ENCODE results near the gene KIAA1191.
"Not testable (repeated sequence)": the region's sequence is repeated elsewhere in the genome, so short reads cannot be mapped to it uniquely, and the experiment has no call there.

The KIAA1191 gene, protein sequence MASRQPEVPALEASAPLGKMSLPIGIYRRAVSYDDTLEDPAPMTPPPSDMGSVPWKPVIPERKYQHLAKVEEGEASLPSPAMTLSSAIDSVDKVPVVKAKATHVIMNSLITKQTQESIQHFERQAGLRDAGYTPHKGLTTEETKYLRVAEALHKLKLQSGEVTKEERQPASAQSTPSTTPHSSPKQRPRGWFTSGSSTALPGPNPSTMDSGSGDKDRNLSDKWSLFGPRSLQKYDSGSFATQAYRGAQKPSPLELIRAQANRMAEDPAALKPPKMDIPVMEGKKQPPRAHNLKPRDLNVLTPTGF

DNA sequence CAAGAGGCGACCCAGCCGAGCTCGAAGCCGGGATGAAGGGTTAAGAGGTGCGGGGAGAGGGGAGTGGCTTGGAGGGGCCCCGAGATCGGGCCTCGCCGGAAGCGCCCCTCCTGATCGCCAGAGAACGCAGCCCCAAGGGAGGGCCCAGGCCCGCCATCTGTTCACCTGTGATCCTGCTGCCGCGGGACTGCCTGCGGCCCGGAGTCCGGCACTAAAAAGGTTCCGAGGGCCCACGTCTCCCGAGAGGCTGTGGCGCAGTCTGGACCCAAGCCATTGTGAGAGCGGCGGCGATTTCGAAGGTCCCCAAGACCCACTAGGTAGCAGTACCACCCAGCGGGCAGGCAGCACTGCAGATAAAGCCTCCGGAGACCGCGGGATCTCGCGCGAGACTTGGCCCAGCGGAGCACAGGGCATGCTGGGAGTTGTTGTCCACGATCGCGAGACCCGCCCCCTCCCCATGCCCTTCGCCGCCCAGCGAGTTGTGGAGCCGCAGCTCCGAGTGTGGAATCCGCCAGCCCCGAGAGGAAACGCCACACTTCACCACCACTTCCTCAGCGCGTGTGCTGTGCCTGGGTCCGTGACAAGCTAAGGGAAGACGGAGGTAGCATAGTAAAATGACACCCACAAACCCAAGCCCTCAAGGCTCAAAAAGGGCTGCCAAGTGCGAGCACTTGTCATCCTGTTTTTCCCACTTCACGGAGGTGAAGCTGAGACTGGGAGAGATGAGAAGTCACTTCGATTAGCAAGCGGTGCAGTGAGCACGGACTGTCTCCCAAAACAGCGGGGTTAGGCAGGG, at the start of gene KIAA1191:
TSS of gene KIAA1191 (minus strand) at position 328 of the 796 bp plus-strand sequence. CDS start 2,256 bp downstream, outside the sequence.
- peak; percentile 91 to 94 for ATAC-seq

DNA sequence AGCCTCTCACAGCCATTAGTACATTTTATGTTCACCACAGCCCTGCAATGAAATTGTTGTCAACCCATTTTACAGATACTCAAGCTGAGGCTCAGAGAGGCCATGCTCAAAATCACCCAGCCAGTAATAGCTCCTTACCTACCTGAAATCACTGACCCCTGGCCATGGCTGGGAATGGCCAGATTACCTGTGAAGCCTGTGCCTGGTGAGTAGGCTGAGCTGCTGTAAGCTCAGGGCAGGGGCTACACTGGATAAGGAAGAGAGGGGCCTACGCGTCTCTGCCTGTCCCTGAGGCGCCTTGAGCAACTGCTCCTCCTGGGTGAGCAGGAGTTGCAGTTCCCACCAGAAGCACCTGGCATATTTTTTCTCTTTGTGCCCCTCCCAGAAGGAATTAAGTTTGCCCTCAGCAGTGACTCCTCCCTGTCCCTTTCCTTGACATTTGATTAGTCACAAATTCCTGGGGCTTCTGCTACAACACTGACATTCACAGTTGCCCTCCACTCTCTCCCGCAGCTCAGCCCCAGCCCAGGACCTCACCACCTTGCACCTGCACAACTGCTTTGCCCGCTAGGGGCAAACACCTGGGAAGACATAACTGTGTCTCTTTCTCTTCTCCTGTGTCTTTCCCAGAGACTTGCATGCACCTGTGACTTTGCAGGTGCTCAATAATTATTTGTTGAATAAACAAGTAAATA, 49.1 kb upstream of the KIAA1191 start:
- no peak for ATAC-seq

DNA sequence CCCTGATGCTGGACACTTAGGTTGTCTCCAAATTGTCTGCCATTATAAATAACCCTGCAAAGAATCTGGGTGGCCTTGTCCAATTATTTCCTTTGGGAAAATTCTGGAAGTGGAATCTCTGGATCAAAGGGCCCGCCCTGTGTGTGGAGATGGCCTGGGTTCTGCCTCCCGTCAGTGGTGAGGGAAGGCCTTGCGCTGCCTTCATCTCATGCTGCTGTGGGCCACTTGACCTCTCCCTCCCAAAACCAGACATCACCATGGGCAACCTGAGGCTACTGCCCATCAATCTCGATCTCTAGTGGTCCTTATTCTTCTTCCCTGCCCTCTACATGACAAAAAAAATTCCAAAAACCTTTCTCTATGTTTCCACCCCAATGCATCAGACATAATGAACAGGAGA, 48.2 kb upstream of the KIAA1191 start:
- no peak for ATAC-seq

DNA sequence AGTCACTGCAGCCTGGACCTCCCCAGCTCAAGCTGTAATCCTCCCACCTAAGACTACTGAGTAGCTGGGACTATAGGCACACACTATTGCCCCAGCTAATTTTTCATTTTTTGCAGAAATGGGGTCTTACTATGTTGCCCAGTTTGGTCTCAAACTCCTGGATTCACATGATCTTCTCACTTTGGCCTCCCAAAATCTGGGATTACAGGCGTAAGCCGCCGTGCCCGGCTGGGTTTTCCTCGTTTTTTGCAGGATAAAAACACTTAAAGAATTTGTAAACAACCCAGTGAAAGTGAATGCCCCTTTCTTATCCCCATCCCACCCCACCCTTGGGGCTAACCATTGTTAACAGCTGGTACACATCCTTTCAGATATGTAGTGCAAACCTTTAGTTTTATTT, 47.0 kb upstream of the KIAA1191 start:
- ATAC-seq, result no peak

DNA sequence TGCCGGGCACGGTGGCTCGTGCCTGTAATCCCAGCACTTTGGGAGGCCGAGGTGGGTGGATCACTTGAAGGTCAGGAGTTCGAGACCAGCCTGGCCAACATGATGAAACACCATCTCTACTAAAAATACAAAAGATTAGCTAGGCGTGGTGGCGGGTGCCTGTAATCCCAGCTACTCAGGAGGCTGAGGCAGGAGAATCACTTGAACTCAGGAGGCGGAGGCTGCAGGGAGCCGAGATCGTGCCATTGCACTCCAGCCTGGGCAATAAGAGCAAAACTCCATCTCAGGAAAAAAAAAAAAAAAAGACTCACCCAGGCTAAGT, 46.6 kb upstream of the KIAA1191 start:
- not testable (repeated sequence) for ATAC-seq

DNA sequence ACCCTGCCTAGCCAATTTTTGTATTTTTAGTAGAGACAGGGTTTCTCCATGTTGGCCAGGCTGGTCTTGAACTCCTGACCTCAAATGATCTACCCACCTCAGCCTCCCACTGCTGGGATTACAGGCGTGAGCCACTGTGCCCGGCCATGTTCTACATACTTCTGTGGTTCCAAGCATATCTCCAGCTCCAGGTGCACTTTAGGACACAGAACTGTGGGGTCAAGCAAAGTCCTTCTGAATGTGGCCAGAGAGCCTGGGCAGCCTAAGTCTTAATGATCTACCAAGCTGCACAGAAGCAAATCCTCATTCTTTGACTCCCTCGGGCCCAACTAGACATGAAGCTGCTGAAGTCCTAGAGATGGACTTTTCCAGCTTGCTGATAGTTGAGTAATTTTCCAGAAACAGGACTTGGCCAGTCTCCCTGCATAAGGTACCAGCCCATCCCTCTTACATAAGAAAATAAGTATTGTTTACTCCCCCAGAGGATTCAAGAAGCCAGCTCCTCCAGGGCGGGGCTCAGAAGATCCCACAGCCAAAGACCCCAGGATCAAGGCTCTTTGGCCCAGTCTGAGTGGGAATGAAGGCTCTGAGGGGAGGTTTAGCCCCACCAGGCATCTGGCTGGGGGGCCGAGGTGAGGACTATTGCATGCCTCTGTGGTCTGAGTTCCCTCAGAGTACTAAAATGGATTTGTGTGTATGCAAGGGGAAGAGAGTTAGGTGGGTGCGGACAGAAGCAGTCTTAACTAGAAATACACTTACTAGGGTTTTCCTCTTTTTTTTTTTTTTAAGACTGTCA, 46.1 kb upstream of the KIAA1191 start:
- ATAC-seq, result no peak

DNA sequence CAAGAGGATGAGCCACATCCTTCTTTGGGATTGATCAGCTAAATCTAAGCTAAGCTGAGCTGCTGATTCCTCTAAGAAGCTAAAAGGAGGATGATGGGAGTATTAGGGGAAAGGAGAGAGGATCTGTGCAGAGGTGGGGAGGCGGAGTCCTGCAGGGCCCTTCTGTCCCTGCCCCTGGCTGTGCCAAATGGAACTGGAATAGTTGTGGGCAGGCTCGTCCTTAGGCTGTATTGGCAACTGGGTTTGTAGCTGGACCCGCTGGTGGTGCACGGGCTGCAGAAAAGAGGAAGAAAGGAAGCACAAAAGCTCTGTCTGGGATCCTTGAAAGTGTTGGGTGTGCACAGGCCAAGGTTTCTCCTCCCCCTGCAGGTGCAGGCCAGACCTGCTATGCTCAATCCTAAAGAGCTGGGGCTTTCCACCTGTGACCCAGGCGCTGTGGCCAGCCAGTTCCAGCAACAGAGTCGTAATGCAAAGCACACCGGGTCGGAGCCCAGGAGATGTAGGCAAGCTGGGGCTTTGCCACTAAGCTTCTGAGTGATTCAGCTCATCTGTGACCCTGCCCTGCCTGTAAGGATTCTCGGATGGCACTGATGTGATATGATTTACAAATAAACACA, 45.0 kb upstream of the KIAA1191 start:
- ATAC-seq, result no peak

DNA sequence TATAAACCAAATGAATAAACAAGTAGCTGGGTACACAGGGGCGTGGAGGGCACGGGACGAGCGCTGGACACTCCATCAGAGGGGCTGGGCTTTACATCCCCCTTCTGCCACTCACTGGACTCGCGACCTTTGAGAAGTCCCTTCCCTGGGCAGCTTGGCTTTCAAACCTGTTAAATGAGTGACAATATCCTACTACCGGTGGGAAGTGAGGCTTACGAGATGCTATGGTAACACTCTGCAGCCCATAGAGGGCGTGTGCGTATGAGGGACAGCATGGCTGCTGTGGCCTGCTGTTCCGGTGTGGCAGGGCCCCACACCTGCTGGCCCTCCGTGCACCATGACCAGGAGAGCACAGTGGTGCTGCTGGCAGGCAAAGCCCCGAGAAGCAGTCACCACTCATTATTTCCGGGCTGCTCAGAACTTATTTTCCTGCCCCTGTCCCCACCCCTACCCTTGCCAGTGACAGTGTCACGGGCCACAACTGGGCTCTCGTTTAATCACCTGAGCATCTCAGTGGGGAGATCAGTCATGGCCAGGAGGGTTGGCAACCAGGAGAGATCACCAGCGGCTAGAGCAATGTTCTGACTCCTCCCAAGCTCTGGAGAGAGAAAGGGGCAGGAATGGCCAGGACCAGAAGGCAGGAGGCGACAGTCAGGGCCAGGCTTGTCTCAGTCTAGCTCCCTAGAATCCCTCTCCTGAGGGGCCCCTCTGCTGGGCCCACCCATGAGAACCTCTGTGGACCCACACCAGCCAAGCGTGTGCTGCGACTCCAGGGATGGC, 44.3 kb upstream of the KIAA1191 start:
- no peak for ATAC-seq

DNA sequence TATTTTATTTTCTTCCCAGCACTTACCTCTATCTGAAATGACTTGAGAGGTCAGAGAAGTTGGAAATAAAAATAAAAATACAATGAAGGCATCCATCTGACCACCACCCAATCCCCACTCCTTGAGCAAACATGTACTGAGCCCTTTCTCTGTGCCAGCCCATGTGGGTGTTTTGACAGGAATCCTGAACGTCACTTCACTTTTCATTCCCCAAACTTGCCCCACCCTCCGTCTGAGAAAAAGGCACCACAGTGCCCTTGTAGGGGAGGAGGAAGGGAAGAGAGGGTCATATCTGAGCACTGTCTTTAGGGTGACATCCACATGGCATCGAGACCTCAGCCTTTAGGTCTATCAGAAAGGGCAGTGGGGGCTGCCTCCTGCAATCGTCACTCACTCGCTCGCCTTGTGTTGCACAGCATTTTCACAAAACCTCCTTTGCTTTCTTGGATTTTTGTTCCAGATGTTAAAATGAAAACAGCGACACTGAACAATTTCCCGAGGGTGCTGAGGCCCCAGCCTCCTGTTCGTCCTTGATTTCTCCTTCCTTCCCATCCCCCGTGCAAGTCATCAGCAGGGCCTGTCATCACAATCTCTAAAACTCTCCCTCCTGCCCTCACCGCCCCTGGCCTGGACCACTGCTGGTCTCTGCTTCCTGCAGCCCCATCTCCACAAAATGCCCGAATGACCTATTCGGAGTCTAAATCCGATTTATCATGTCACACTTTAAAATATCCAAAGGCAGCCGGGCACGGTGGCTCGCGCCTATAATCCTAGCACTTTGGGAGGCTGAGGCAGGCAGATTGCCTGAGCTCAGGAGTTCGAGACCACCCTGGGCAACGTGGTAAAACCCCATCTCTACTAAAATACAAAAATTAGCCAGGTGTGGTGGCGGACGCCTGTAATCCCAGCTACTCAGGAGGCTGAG, 40.0 kb upstream of the KIAA1191 start:
- no peak for ATAC-seq

DNA sequence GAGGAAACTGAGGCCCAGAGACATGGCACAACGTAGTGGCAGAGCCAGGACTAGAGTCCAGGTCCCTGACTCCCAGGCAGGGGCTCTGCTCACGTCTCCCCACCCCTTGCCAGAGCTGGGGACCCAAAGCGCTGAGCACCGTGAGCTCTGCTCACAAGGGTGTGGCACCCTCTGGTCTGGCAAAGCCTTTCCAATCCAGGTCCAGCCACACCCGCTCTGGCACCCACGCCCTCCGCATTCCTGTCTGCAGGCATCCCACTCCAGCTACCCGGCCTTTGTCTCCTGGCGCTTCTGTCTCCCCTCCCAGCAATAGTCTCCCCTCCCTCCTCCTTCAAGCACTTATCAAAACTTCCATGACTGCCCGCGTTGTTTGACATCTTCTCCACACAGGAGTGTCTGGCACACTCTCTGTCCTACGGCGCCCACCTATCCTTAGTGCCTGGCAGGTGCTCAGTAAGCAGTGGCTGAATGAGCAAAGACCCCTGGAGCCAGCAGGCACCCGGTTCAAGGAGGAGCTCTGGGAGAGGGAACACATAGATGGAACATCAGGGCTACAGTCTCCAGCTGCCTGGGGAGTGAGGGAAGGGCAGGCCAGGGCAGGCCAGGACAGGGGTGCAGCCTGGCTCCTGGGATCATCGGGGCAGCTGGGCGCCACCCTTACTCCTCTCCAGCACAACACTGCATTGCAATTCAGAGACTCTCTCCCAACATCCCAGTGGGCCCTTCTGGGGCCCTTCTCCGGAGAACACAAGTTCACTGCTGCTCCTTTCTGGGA, 39.0 kb upstream of the KIAA1191 start:
- ATAC-seq, result no peak

DNA sequence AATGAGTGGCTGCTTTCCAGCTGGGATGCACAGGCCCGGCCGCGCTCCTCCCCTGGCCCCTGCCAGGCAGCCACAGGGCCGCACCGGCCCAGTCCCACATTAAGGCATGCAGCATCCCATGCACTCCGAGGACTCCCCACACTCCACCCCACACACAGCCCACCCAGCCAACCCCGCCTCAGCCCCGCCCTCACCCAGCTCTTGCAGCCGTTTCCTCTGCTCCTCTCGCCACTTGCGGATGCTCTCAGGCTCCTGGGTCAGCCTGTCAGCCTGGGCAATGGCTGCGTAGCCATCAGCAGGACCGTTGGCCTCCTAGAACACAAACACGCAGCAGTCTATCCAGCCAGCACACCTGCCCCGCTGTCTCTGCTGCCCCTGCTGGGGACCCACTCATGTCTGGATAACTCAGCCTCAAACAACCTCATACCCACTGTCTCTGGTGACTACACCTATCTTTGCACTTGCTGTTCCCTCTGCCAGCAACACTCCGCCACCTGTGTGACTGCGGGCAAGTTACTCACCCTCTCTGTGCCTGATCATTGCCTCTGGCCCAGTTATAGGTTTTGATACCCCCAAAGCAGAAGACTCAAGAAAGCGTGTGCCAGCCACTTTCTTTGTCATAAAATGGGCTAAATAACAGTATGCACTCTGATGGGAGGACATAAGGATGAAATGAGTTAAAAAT, 36.3 kb upstream of the KIAA1191 start:
- no peak for ATAC-seq

DNA sequence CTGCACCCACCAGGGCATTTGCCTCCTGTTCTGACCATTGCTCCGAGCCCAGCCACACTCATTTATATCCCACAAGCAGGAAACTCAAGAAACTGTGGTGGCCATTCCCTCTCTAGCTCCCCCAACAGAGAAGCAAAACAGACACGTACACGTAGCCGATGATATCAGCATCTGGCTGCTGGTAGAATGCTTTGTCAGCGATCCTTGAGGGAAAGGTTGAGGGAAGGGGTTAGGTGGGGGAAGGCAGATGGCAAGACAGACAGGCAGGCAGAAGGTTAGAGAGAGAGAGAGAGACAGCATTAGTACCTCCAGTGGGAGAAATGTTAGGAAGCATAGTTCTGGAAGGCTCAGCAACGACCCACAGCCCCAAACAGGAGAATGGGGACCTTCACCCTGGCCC, 34.8 kb upstream of the KIAA1191 start:
- ATAC-seq, result no peak

DNA sequence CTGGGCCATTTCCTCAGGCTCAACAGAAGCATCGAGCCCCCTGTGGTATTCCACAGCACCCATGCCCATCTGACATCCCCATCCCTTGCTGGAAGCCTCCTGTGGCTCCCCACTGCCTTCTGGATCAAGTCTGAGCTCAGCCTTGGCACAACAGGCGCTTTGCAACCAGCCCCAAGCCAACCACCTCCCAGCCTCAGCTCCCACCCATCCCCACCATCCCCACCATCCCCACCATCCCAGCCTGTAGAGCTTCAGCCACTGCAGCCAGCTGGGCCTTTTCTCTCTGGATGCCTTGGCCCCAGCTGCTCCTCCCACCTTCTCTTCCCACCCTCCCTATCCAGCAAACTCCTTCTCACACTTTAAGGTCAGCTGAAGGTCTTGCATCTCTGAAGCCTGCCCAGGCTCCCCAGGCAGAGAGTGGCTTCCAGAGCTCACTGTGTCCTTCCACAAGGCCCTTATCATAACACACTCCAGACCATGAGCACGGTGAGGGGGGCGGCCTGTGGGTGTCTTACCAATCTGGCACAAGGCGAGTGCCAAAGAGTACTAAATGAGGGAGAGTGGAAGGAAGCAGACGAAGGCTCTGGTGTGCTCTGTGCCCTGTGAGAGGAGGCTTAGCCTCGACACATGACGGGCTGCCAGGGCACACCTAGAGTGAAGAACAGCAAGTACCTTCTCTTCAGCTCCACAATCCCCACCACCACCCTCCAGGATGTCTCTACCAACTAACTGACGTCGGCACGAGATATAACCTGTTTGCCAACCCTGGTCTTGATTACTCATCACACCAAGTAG, 33.5 kb upstream of the KIAA1191 start:
- no peak for ATAC-seq

DNA sequence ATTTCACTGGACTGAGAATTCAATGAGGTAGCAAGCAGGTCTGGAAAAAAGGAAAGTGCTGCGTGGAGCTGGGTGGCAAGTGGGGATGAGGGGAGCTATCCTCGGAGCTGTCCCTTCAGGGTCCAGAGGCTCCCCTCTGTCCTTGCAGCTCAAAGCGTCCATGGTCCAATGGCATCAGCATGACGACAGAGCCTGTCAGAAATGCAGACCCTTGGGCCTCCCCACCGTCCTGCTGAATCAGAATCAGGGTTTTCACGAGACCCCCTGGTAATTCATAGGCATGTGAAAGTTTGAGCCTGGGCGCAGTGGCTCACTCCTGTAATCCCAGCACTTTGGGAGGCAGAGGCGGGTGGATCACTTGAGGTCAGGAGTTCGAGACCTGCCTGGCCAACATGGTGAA, 32.5 kb upstream of the KIAA1191 start:
- ATAC-seq, result no peak

DNA sequence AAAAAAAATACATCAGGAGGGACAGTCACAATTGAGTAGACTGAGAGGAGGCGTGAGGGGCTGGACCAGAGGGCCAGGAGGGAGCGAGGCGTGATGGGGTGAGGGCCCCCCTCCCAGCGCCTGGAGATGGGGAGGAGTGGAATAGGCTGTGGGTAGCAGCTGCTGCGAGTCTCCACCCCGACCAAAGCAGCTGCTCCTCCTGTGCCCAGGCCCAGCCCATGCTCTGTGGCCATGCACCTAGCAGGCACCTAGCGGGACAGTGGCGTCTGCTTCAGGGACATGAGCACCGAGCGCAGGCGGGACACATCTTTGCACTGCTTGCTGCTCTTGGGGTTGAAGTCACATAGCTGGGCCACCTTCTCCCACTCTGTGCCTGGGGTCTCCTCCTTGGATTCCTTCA, 31.0 kb upstream of the KIAA1191 start:
- ATAC-seq, result no peak

DNA sequence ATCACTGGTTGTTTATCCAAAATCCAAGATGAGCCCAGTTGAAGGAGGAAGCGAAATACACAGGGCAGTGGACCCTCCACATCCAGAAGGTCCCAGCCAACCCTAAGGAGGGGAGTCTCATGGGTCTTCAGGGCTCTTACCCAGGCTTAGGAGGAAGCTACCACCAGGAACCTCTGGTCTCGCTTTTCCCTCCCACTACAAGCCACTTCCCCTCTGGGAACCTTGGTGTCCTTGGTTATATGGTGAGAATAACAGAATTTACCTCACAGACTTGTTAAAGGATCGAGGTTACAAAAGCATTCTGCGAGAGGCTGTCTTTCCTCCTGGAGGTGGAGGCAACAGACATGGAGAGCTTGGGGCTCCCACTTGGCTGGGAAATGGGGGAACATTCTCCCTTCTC, 30.4 kb upstream of the KIAA1191 start:
- no peak for ATAC-seq

DNA sequence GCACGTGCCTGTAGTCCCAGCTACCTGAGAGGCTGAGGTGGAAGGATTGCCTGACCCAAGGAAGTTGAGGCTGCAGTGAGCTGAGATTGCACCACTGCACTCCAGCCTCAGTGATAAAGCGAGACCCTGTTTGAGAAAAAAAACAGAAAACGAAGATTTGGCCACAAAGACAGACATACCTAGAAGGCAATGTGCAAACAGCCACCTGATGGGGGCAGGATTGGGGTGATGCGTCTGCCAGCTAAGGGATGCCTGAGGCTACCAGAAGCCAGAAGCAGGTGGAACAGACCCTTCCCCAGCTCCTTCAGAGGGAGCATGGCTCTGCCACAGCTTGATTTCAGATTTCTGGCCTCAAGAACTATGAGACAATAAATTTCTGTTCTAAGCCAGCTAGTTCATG, 29.9 kb upstream of the KIAA1191 start:
- ATAC-seq, result no peak
